Left lung (tissue), 10 donors: Measurements from ENCODE around the gene HSD17B8. TPM values are rescaled to one million over a fixed set of nuclear protein-coding genes. Genes with fewer than 3 reads are reported as not detected.

Experiments
- ATAC-seq: fragments of 200-7000 bp; cut with Tn5 transposase; one replicate; pipeline ENCODE4 v1.9.1; 2020; ENCODE audit warnings: moderate library complexity
- DNase-seq, 4 donors: peaks; one replicate each; pipeline ENCODE4 v3.0.0-alpha.2; 2013 to 2020
- H3K27ac ChIP-seq, 2 donors: fragments of 200-600 bp; sonication (generic) in 1 of 2; one replicate each; pipeline versions ENCODE4 v1.5.0 to v1.8.0; 2020 to 2021
- H3K27me3 ChIP-seq, 2 donors: fragments of 200-600 bp; sonication (generic) in 1 of 2; one replicate each; pipeline versions ENCODE4 v1.5.0 to v1.8.0; 2020 to 2021
- H3K36me3 ChIP-seq, 2 donors: fragments of 200-600 bp; sonication (generic) in 1 of 2; one replicate each; pipeline versions ENCODE4 v1.5.0 to v1.8.0; 2020 to 2021
- H3K4me1 ChIP-seq, 2 donors: fragments of 200-600 bp; one replicate each; pipeline ENCODE4 v1.8.0; 2021
- H3K4me3 ChIP-seq, 2 donors: fragments of 200-600 bp; sonication (generic) in 1 of 2; one replicate each; pipeline versions ENCODE4 v1.5.0 to v1.8.0; 2020 to 2021; ENCODE audit warnings: mild to moderate bottlenecking in 1 of 2
- H3K9me3 ChIP-seq, 2 donors: fragments of 200-600 bp; sonication (generic) in 1 of 2; one replicate each; pipeline versions ENCODE4 v1.5.0 to v1.8.0; 2020 to 2021
- intact Hi-C, 2 donors: fragments of 100-400 bp; cut with DNase I; formaldehyde crosslinking; loops; one replicate each; pipeline versions ENCODE4 v1.11.2 to v1.14.2; 2022
- polyA plus RNA-seq, 6 donors: library from polyadenylated mRNA; unstranded; fragments of 120-200 nt; gene quantifications; one replicate each; pipeline ENCODE4 v1.2.1, GENCODE V29; 2013; ENCODE audit not compliant: insufficient read length in 6 of 6
- total RNA-seq, 2 donors: library from RNA; stranded (reverse); fragmentation: NEBNext Ultra II Directional; extraction: Animal tissue kit (Norgen Biotek cat#: 25700); gene quantifications; one replicate each; pipeline ENCODE4 v1.2.1, GENCODE V29; 2021
- TF ChIP-seq, protein P1 (sequence below), 2 donors: fragments of 200-600 bp; sonication (generic) in 1 of 2; IDR thresholded peaks; one replicate each; pipeline versions ENCODE4 v1.5.0 to v1.8.0; 2021; ENCODE audit warnings: antibody characterized with exemption in 2 of 2
- donor health status: DM: no; HTN: yes; CAD: no.
- donor health status: DM: no; HTN: no; CAD: no.

The HSD17B8 gene
- total and polyA plus RNA-seq, 8 donors, result 13.5 to 27.0 (median 20.8) TPM

DNA sequence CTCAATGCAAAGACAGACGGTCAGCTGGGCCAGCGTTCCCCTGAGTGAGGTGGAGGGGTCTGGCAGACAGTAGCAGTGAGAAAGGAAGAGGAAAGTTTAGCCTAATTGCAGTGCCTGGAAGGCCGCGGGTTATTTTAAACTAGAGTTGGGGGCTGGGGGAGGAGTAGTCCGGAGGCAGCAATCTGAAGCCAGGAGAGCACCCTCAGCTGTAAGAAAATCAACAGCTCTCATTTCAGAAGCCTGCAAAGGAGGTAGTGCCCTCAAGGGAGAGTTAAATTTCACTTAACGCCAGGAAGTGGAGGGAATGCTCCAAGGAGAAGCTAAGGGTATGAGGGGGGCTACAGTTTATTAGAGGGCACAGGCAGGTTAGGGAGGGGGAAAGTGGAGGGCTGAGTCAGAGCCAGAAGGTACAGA lies 30.8 kb downstream of the HSD17B8 start:
- Histone ChIP-seq H3K4me3 (no peak overlapping the region), H3K9me3 (no peaks in the 10 kb centered on the region), H3K36me3 (no peaks in the 10 kb centered on the region), H3K4me1 (no peaks in the 10 kb centered on the region), H3K27me3 (peaks cover 0 to 27% of the 10 kb centered on the region in 2 donors), H3K27ac (no peak overlapping the region)
- TF ChIP-seq, protein P1, sequence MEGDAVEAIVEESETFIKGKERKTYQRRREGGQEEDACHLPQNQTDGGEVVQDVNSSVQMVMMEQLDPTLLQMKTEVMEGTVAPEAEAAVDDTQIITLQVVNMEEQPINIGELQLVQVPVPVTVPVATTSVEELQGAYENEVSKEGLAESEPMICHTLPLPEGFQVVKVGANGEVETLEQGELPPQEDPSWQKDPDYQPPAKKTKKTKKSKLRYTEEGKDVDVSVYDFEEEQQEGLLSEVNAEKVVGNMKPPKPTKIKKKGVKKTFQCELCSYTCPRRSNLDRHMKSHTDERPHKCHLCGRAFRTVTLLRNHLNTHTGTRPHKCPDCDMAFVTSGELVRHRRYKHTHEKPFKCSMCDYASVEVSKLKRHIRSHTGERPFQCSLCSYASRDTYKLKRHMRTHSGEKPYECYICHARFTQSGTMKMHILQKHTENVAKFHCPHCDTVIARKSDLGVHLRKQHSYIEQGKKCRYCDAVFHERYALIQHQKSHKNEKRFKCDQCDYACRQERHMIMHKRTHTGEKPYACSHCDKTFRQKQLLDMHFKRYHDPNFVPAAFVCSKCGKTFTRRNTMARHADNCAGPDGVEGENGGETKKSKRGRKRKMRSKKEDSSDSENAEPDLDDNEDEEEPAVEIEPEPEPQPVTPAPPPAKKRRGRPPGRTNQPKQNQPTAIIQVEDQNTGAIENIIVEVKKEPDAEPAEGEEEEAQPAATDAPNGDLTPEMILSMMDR (IDR thresholded peaks at IDR 0.05), result no peak
- DNase-seq, result peak in 1 of 4 donors; percentile 27
- no peak for ATAC-seq
- intact Hi-C loops, result no loop called here

DNA sequence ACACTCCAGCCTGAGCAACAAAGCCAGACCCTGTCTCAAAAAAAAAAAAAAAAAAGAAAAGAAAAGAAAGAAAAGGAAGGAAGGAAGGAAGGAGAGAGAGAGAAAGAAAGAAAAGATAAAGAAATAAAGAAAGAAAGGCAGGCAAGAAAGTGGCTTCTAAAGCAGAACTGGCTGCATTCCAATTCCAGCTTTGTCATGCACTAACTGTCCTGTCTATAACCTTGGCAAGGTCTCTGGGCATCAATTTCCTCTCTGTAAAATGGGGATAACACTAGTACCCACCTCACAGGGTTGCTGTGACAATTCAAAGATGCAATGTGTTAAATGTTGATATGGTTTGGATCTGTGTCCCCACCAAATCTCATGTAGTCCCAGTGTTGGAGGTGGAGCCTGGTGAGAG lies 31.9 kb downstream of the HSD17B8 start:
- TF ChIP-seq, protein P1 (IDR thresholded peaks at IDR 0.05), result no peak
- ATAC-seq (no peak), DNase-seq (no peak)
- Histone ChIP-seq H3K27ac (no peak overlapping the region), H3K4me3 (no peak overlapping the region), H3K9me3 (no peaks in the 10 kb centered on the region), H3K27me3 (peaks cover 0 to 33% of the 10 kb centered on the region in 2 donors), H3K4me1 (no peaks in the 10 kb centered on the region), H3K36me3 (no peaks in the 10 kb centered on the region)
- intact Hi-C loops, result no loop called here

DNA sequence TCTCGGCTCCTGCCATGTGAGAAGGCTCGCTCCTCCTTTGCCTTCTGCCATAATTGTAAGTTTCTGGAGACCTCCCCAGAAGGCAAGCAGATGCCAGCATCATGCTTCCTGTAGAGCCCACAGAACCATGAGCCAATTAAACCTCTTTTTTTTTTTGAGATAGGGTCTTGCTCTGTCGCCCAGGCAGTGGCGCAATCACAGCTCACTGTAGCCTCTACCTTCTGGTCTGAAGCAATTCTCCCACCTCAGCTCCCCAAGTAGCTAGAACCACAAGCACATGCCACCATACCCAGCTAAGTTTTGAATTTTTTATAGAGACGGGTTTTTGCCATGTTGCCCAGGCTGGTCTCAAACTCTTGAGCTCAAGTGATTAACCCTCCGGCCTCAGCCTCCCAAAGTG lies 32.4 kb downstream of the HSD17B8 start:
- no peak overlapping the region for H3K4me3 ChIP-seq
- peaks cover 0 to 38% of the 10 kb centered on the region in 2 donors for H3K27me3 ChIP-seq
- intact Hi-C loops, result no loop called here
- no peaks in the 10 kb centered on the region for H3K4me1 ChIP-seq
- no peaks in the 10 kb centered on the region for H3K9me3 ChIP-seq
- TF ChIP-seq, protein P1 (IDR thresholded peaks at IDR 0.05), result no peak
- H3K36me3 ChIP-seq, result no peaks in the 10 kb centered on the region
- no peak overlapping the region for H3K27ac ChIP-seq
- ATAC-seq (no peak), DNase-seq (no peak)

DNA sequence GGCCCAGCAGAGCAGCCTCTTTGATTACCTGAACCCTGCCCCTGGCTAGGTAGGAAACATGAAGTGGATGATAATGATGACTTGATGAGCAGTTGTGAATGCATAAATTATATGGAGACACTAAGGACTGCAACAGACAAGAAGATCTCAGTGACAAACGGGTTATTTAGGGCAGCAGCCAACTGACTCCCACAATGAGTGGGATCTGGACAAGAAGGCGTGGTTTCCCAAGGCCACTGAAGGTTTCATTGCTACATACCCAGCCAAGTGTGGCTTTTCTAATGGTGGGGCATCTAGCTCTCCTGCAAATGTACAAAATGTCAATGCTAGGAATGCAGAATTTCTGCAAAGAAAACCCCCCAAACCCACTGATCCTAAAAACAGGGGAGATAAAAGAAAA lies 33.3 kb downstream of the HSD17B8 start:
- no peak overlapping the region for H3K4me3 ChIP-seq
- no peaks in the 10 kb centered on the region for H3K9me3 ChIP-seq
- H3K27ac ChIP-seq, result no peak overlapping the region
- TF ChIP-seq, protein P1 (IDR thresholded peaks at IDR 0.05), result no peak
- H3K27me3 ChIP-seq, result peaks cover 0 to 45% of the 10 kb centered on the region in 2 donors
- ATAC-seq, result no peak
- no peak for DNase-seq
- H3K4me1 ChIP-seq, result no peaks in the 10 kb centered on the region
- intact Hi-C loops, result no loop called here
- H3K36me3 ChIP-seq, result no peaks in the 10 kb centered on the region

DNA sequence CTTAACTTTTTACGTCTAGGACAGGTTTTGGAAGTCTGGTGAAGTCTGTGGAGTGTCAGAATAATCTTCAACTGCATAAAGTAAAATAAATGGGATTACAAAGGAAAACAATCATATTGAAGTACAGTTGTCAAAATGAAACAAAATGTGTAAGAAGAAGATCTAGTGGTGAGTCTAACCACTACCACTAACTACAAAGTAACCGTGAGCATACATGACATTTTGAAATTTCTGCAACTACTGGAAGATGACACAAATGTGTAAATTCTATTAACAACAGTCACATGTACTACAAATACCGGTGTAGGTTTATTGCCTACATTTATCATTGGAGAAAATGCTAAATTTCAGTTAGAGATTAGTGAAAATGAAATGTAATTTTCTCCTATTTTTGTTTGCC lies 37.5 kb downstream of the HSD17B8 start:
- Histone ChIP-seq H3K4me3 (no peak overlapping the region), H3K9me3 (no peaks in the 10 kb centered on the region), H3K36me3 (no peaks in the 10 kb centered on the region), H3K4me1 (no peaks in the 10 kb centered on the region), H3K27ac (no peak overlapping the region), H3K27me3 (peaks cover 0 to 20% of the 10 kb centered on the region in 2 donors)
- DNase-seq (no peak), ATAC-seq (no peak)
- TF ChIP-seq, protein P1 (IDR thresholded peaks at IDR 0.05), result no peak
- intact Hi-C loops, result loop anchor here in 1 of 2 donors (10.0 kb wide), 2 partner anchors 77 to 127 kb away; no protein-coding TSS in a partner anchor
